ENCODE results near the gene PRKN.

DNA sequence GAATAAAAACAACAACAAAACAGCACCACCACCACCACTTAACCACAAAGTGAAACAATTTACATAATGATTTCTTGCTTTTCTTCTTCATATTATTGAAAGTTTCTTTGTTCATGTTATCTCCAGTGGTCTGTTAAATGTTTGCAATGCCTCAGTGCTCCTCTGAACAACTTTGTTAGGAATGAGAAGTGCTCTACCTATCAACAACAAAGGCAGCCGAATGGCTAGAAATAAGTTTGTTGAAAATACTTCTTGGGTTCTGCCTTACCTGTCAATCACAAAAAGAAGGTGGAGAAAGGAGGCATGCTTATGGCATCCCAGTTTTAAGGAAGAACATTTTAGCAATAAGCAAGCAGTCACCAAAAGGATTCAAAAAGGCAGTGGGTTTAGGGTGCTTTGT is 490.2 kb downstream of the PRKN start:
- TF ChIP-seq, protein P1, sequence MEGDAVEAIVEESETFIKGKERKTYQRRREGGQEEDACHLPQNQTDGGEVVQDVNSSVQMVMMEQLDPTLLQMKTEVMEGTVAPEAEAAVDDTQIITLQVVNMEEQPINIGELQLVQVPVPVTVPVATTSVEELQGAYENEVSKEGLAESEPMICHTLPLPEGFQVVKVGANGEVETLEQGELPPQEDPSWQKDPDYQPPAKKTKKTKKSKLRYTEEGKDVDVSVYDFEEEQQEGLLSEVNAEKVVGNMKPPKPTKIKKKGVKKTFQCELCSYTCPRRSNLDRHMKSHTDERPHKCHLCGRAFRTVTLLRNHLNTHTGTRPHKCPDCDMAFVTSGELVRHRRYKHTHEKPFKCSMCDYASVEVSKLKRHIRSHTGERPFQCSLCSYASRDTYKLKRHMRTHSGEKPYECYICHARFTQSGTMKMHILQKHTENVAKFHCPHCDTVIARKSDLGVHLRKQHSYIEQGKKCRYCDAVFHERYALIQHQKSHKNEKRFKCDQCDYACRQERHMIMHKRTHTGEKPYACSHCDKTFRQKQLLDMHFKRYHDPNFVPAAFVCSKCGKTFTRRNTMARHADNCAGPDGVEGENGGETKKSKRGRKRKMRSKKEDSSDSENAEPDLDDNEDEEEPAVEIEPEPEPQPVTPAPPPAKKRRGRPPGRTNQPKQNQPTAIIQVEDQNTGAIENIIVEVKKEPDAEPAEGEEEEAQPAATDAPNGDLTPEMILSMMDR (IDR thresholded peaks at IDR 0.05): no peak
- TF ChIP-seq POLR2A (IDR thresholded peaks at IDR 0.05): no peak
